Stimulated activated CD4-positive, alpha-beta T cell treated with anti-CD3 and anti-CD28 coated beads, Interleukin-2, amount 100 ng/mL, for 48 hours (primary cell): ENCODE results near the gene VIPR2.
A peak's percentile ranks its signal among the peaks of the same experiment; 100 is the strongest.

ENCODE experiments used
- DNase-seq, 2 donors: peaks; one replicate each; pipeline ENCODE4 v3.0.0-alpha.2; 2020

The VIPR2 gene

DNA sequence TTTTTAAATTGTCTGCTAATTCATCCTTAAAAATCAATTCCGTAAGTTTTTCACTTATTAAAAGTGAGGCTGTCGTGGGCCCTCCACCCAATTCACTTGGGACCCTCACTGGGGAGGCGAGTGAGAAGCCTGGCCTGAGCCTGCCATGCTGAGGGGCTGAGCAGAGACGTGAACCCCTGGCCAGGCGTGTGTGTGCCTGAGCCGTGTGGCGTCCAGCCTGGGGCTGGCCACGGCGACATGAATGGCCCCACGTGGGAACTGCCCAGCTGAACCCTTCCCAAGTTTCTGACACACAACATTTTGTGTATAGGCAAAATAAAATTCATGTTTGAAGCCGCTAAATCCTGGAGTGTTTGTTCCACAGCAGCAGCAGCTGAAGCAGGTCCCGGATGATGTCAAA lies 13.0 kb upstream of the VIPR2 start:
- DNase-seq: no peak

DNA sequence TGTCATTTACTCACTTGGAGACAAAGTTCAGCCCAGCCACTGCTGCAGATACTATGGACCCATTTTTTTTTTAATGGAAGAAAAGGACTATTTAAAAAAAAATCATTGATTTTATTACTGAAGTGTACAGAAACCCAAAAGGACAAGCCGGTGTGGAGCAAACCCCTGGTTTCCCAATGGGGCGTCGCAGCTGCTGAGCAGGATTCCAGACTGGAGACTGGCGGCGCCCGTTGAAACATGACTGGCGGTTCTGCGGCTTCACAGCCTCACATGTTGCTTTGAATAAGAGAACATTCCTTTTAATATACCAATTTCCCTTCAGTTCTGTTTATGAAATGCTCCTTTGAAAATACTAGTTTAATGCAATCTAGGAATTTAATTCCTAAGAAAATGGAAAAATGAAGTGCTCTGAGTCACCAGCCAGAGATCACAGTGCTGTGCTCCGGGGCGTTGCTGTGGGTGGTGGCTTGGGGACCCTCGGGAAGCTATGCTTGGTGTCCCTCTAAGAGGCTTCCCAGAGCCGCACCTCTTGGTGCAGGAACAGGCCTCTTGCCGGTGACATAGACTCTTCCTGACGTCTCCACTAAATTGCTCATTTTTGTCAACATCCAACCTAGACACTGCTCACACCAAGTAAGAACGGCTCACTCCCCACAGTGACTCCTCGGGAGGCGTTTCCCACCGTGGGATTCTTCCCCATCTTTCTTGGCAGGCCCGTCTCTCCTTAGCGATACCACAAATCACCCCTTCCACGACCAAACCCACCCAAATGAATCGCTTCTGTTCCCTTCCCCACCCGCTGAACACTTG lies 12.0 kb upstream of the VIPR2 start:
- DNase-seq: no peak

DNA sequence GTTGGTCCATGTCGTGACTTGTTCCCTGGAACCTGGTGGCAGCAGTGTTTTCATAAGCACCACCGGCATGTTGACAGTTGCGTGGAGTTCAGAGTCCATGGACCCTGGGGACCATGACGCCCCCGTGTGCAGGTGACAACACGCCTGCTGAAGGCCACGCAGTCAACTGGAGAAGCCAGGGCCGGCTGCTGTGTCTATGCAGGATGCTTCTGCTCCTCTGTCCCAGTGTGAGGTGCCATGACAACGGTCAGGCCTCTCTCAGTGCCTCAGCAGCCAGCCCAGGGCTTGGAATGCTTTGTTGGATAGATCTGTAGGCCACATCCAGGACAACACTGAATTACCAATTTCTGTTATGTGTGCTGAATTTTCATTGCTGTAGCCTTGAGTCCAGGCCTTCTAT lies 10.7 kb upstream of the VIPR2 start:
- no peak for DNase-seq

DNA sequence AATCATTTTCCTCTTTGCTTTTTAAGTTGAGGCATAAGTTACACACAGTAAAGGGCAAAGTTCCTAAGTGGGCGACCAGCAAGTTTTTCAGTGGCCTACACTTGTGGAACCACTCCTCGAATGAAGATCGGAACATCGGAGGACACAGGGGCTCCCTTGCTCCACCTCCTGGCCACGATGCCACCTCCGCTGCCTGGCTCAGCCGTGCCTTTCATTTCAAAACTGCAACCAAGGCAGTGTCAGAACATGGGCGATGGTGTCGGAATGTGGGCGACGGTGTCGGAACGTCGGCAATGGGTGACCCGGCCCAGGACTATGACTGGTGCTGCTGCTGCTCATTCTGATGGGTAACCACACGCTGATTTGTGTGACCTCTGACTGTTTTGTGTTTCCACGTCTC lies 9.6 kb upstream of the VIPR2 start:
- DNase-seq: no peak

DNA sequence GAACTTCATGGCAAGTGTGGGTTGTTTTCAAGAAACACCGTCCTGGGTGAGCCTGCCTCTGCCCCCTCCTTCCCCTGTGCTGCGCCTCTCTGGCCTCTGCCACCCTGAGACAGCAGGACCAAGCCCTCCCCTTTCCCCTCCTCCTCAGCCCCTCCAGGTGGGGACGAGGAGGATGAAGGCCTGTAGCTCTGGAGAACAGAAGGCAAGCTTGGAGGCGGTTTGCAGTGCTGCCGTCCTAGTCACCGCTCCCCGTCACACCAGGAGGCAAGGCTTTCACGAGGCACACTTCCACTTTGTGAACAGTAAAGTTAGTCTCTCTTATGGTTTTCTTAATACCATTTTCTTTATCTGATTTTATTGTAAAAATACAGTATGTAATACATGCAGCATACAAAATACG lies 8.8 kb upstream of the VIPR2 start:
- DNase-seq: no peak

DNA sequence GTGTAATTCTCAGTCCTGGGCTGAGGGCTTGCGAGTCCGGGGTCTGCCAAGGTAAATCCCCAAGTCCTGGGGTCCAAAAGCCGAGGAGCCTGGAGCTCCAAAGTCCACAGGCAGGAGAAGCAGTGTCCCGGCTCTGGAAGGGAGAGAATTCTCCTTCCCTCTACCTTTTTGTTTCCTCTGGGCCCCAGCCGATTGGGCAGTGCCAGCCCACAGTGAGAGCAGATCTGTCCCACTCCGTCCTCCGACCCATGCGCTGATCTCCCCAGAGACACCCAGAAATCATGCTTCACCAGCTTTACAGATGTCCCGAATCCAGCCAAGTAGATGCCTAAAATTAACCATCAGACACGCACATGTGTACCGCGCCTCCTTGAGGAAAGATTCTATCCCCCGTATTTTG lies 8.1 kb upstream of the VIPR2 start:
- DNase-seq: no peak

DNA sequence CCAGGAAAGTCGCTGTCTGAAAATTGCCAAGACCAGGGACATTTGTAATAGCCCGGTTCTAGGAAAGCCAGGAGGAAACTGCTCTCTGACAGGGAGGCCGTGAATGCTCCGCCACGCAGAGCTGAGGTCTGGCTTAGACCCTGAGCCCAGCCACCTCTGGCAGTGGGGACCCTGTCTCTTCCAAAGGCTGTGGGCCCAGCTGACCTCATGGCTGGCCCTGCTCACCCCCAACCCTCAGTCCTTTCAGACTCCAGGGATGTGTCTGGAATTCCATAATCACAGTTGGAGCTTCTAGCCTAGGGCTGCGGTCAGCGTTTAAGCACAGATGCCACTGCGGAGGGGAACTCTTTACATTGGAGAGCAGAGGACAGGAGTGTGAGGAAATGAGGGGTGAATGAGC lies 6.6 kb upstream of the VIPR2 start:
- no peak for DNase-seq

DNA sequence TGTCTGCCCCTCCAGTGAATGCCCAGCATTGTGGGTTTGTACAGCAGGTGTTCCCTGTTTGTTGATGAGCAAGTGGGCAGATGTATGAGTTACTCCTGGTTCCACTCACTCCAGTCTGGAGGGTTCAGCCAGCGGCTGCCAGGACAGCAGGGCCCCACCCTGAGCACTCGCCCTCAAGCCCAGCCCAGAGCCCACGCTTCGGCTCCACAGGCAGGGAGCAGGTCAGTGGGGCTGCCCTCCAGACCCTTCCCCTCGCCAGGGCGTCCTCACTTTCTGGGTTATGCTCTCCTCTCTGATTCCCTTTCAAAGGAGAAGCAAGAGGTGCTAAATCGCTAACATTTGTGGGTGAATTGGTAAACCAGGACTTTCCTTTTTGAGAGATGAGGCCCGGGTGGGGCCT lies 4.8 kb upstream of the VIPR2 start:
- no peak for DNase-seq

DNA sequence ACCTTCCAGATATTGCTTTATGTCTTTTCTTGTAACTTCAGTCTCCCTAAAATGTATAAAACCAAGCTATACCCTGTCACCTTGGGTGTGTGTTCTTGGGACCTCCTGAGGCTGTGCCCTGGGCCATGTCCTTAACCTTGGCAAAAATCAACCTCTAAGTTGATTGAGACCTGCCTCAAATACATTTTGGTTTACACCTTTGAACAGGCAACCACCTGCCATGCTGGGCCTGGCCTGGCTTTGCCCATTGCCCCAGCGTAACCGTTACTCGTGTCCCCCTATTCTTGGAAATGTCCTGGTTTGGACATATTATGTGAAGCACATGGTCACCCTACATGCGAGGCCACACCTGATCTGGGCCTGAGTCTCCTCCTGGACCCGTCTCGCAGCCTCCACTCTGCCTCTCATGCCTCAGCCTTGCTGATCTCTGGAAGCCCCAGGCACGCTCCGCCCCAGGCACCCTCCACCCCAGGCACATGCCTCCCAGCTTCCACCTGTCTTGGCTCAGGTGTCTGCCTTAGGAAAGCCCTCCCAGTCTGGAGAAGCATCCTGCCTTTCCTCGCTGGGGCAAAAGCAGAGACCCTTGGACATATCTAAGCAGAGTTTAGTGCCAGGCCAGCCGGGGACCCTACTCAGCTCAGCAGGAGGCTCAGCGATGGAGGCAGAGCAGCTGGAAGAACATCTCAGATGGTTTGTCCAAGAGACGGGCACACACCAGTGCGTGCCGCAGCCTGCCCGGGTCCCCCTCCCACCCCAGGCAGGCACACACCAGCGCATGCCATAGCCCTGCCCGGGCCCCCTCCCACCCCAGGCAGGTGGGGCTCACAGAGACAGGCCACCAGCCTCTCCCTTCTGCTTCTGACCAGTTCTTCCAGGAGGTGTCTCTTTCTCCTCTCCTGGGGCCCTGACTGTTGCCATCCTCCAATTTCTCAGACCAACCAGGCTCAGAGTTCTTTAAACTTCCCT lies 4.0 kb upstream of the VIPR2 start:
- DNase-seq: no peak

DNA sequence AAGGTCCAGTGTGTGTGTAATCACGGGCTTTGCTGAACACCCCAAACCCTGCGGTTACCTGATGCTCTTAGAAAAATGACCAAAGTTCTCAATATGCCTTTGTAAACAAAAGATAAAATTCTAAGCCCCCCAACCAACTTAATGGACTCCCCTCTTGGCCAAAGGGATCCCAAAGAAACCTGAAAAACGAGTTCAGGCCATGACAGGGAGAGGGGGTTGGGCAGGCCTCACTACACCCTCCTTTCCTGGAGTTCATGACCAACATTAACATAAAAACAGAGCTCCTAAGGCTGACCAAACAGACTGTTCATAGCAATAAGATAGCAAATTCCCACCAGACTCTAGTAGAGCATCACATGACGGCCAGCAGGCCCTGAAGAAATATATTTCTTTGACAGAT lies 3.0 kb upstream of the VIPR2 start:
- DNase-seq: no peak

DNA sequence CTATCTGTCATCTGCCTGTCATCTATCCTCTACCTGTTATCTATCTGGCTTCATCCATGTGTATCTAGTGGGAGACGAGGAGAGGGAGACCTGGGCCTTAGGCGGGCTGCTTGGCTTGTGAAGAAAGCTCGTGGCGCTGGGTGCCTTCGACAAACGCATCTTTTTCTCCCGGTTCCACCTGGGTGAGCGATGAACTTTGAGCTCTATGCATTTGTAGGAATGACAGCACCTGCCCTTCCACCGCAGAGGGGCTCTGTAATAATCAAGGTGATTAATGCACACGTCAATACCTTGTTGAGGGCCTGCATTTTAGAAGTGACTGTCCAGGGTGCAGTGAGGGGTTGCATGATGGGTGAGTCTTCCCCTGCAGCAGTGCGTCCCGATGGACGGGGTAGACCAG lies 2.6 kb upstream of the VIPR2 start:
- DNase-seq: no peak

DNA sequence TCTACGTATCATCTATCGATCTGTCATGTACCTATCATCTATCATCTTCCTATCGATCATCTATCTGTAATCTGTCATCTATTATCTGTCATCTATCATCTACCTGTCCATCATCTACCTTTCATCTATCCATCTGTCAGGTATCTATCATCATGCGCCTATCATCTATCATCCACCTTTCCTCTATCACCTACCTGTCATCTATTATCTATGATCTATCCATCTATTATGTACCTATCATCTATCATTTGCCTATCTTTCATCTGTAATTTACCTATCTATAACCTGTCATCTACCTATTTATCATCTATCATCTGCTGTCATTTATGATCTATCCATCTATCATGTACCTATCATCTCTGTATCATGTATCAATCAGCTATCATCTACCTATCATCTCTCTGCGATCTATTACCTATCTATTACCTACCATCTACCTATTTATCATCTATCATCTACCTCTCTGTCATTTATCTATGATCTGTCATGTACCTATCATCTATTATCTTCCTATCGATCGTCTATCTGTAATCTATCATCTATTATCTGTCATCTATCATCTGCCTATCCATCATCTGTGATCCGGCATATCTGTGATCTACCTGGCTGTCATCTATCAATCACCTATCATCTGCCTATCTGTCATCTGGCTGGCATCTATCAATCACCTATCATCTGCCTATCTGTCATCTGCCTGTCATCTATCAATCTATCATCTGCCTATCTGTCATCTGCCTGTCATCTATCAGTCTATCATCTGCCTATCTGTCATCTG lies 1.6 kb upstream of the VIPR2 start:
- DNase-seq: no peak

DNA sequence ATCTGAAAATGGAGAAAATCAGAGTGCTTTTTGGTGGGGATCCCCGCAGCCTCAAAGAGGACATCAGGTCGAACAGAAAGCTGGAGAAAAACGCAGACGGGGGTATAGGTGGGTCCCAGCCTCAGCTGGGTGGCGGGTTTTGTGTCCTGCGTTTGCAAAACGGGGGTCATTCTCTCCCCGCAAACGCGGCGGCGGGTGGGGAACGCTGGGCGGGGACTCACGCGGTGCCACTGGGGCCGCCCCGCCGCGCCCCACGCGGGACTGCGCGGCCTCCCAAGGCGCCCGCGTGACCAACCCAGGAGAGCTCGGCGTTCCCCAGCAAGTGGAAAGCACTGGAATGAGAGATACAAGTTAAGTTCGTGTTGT lies 806 bp upstream of the VIPR2 start:
- DNase-seq: no peak

DNA sequence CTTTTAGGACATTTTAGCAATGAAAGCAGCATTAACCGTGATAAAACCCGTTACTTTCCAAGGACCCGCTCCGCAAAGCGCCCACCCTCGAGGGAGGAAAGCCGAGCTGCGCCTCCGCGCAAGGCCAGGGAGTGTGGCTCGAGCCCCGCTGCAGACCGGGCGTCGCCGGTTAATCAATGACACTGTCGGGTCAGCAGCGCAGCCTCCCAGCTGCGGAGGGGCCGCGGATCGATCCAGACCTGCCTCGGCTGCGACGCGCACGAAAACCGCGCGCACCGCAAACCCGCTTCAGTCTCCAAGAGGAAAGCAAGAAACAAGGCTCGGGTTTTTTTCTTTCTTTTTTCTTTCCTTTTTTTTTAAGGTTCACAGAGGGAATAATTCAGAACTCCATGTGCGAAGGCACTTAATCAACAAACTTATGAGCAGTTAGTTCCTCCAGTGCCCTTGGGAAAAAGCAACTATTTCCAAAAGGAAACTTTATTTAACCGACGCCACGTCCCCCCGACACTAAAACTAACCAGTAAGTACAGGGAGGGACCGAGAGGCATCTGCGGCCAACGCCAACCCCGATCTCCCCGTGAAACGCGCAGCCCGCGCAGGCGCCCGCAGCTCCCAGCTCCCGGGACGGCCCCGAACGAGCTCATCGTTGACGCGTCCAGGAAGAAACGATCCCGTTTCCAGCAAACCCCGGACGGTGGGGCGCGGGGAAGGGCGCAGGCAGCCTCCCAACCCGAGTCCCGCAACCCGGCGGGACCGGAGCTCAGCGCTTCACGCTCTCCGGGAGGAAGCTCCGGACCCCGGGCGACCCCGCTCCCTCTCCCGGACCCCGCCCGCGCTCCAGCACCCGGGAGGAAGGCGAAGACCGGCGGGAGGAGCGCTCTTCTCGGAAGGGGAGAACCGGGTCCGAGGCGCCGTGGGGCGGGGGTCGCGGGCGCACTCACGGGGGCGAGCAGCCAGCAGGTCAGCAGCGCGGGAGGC lies 598 bp downstream of the VIPR2 start:
- DNase-seq: peak in 1 of 2 donors; percentile 21

DNA sequence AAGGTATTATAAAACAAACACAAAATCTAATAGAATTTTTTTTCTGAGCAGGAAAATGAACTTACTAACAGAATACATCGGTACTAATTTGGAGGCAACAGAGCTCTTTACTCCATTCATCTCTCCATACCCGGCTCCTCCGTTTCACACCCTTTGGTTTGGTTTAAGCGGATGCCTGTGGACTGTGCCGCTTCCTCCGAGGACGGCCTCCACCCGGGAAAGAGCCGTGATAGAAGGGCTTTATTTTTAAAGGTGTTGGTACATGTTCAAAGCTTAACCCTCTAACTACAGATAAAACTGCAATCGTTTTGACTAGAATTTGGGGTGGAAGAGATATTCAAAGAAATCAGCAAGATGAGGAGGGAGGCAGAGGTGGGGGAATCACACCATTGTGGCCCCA lies 1.9 kb downstream of the VIPR2 start:
- no peak for DNase-seq

DNA sequence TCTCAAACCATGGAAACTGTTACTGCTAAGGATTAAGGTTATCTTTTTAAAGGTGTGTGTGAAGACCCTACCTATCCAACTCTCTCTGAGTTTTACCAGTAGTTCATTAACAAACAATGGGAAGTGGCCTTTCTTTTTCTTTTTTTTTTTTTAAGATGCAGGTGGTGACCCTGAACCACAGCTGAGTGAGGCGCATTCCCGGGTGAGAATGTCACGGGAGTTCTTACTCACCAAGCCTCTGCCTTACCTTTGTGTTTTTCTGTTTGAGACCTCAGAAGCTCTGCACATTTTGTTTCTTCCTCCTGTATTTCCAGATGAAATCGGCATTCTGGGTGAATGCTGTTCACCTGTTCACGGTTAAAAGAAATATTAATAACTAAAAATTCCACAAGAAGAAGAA lies 2.5 kb downstream of the VIPR2 start:
- no peak for DNase-seq

DNA sequence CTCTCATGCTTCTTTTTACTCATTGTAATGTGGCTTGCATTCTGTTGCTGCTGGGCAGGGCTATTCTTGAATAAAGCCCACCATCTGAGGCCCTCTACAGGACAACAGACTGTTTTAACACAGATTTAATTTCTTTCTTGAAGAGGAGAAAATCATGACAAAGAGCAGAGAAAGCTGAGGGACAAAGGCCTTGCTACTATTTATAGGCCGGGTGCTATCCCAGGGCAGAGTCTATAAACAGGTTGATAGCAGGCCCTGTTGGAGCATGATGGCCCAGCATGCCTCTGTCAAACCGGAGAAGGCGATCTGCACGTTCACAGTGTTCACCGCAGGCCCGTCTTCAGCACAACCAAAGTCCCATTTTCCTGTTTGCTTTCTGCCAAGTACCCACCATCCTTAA lies 3.0 kb downstream of the VIPR2 start:
- DNase-seq: no peak

DNA sequence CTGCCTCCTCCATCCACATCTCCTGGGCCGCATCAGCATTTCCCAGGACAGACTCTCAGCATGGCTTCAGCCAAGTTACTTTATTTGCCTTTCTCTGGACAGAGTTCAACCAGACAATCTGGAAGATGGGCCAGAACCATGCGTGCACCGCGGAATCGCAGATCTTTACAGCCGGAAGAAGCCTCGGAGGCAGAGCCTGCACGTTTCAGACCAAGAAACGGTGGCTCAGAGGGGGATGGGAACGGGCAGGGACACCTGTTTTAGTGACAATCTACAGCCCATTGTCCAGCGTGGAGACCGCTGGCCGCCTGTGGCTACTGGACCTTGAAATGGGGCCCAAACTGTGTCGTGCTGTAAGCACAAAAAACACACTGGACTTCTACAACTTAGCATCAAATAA lies 3.5 kb downstream of the VIPR2 start:
- DNase-seq: no peak

DNA sequence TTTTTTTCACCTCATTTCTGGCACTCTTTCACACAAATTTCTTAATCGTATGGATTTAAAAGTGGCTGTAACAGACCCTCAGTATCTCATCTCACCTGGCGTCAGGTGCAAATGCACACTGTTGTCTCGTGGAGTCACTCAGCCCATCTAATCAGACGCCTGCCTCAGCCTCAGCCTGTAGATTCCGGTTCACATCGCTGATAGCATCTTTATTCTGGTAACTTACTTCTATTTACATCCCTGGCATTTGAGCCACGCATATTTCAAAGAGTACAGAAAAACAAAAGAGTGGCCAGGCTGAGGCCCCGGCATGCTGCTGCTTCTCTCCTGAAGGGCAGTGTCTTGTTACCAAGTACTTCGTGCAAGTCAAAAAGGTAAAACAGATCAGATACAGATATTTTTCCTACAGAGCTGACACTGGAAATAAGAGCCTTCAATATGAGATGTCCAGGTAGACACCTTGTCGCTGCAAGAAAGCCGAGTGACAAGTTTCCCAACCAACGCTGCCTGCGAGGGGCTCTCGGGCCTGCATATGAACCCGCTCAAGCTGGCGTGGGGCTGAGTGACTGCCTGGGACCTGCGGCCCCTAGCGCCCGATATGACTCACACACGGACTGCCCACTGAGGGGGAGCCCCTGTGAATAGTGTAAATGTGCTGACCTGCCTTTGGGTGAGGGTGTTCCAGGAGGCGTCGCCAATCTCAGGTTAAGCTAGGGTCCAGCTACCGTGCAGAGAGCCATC lies 4.3 kb downstream of the VIPR2 start:
- no peak for DNase-seq

DNA sequence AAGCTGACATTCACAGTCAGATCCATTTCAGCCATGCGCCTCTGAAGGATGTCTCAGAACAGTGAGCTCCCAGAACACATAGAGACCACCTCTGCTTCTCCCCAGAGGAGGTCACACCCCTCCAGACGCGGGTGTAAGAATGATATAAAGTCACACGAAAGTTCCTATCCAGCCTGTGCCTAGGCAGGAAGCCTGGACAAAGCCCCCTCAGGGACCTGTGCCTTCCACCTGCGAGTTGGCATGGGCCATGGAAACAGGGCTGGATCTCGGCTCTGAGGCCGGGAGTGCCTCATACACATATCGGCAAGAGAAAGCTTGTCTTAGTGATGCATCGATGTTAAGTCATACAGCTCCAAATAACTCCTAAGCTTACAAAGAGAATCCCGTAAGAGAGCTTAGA lies 5.0 kb downstream of the VIPR2 start:
- no peak for DNase-seq

DNA sequence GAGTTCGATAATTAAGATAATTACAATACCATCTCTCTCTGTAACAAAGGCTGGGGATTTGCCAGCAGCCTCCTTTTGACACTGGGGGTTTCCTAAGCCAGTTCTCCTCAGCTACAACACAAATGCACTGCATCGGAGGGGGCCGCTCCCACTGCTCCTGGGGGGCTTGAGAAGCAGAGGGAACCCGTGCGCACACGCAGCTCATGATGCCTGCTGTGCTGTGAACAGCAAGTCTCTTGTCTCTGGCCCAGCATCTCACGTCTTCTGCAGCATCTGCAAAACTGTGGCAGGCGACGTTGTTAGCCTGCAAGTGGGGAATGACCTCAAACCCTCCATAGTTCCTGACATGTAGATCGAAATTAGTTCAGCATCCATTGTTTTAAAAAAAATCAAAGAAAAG lies 5.5 kb downstream of the VIPR2 start:
- DNase-seq: no peak

DNA sequence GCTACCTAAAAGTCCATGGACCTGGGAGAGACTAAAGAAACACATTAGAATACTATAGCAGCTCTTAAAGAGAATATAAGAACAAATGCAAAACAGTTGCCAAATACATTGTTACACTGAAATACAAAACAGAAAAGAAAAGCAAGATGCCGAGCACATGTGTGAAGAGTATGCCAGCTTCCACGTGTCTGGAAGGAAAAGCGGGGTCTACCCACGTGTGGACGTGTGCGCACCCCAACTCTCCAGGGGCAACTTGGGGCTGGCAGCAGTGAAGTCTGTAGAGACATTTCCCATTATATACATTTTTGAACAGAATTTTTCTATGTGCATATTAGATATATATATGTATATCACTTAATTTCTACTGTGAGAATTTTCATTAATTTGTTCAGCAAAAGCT lies 6.2 kb downstream of the VIPR2 start:
- no peak for DNase-seq
